Smooth muscle cell (in vitro differentiated cells): ENCODE data around the gene TNFRSF11A. TPM values are rescaled to one million over a fixed set of nuclear protein-coding genes. Genes with fewer than 3 reads are reported as not detected.

Experiments
- DNase-seq: peaks from one replicate; lab custom pipeline; 2025; ENCODE audit not compliant: unreplicated experiment; lab: John Stamatoyannopoulos, UW
- H2AFZ ChIP-seq: fragments of 200-600 bp; sonication (generic); 2 replicates; pipeline ENCODE4 v1.6.0; 2016; ENCODE audit warnings: antibody characterized with exemption, low read depth, mild to moderate bottlenecking
- H3F3A ChIP-seq: fragments of 200-600 bp; sonication (generic); 2 replicates; pipeline ENCODE4 v1.6.0; 2017; ENCODE audit warnings: antibody characterized with exemption, low read depth
- H3K27ac ChIP-seq: fragments of 200-600 bp; sonication (generic); 2 replicates; pipeline ENCODE4 v1.5.1; 2016; ENCODE audit warnings: low read depth, mild to moderate bottlenecking
- H3K27me3 ChIP-seq: fragments of 200-600 bp; sonication (generic); 2 replicates; pipeline ENCODE4 v1.6.1; 2016; ENCODE audit warnings: low read depth, mild to moderate bottlenecking
- H3K36me3 ChIP-seq: fragments of 200-600 bp; sonication (generic); 2 replicates; pipeline ENCODE4 v1.5.1; 2016; ENCODE audit warnings: low read depth
- H3K4me1 ChIP-seq: fragments of 200-600 bp; sonication (generic); 2 replicates; pipeline ENCODE4 v1.5.1; 2016; ENCODE audit warnings: low read depth
- H3K4me2 ChIP-seq: fragments of 200-600 bp; sonication (generic); 2 replicates; pipeline ENCODE4 v1.6.0; 2016; ENCODE audit warnings: mild to moderate bottlenecking
- H3K4me3 ChIP-seq: fragments of 200-600 bp; sonication (generic); 2 replicates; pipeline ENCODE4 v1.5.1; 2016; ENCODE audit warnings: mild to moderate bottlenecking
- H3K79me2 ChIP-seq: fragments of 200-600 bp; sonication (generic); 2 replicates; pipeline ENCODE4 v1.6.0; 2016; ENCODE audit warnings: low read depth, mild to moderate bottlenecking
- H3K9ac ChIP-seq: fragments of 200-600 bp; sonication (generic); 2 replicates; pipeline ENCODE4 v1.6.0; 2016; ENCODE audit warnings: low read depth
- H3K9me3 ChIP-seq: fragments of 200-600 bp; sonication (generic); replicated peaks from 2 replicates; pipeline ENCODE4 v1.5.1; 2016; ENCODE audit warnings: low read depth
- H4K20me1 ChIP-seq: fragments of 200-600 bp; sonication (generic); 2 replicates; pipeline ENCODE4 v1.6.0; 2016; ENCODE audit warnings: low read depth
- CTCF ChIP-seq: fragments of 200-600 bp; sonication (generic); IDR thresholded peaks from 2 replicates; pipeline ENCODE4 v1.5.1; 2017; ENCODE audit warnings: borderline replicate concordance, mild to moderate bottlenecking, antibody characterized with exemption; ENCODE audit not compliant: insufficient read depth, poor library complexity, severe bottlenecking
- WGBS: methylation state at CpG from one replicate; pipeline ENCODE4 v1.1.7; 2016; ENCODE audit warnings: low lambda C conversion rate; 5-methylcytosine and 5-hydroxymethylcytosine counted together
- polyA plus RNA-seq: library from polyadenylated mRNA; unstranded; fragments of >200 nt; fragmentation: Nextera tagmentation; extraction: Ambion mirVana; gene quantifications from 2 replicates; pipeline ENCODE4 v1.2.1, GENCODE V29; 2016
- total RNA-seq: library from RNA; depleted of rRNA; stranded (reverse); fragments of >200 nt; gene quantifications from 2 replicates; pipeline ENCODE4 v1.2.3, GENCODE V29; 2014

TNFRSF11A gene
- total and polyA plus RNA-seq, 2 experiments from 2014 or later = under 0.01 TPM; not detected in 1

- Histone ChIP-seq H3K9me3 (no peaks in the 10 kb centered on the region), H3K27ac (no peak overlapping the region), H3K36me3 (no peaks in the 10 kb centered on the region), H2AFZ (no peak overlapping the region), H3K4me3 (no peak overlapping the region), H3K9ac (no peak overlapping the region), H4K20me1 (no peaks in the 10 kb centered on the region), H3K79me2 (no peaks in the 10 kb centered on the region), H3K4me1 (no peaks in the 10 kb centered on the region), H3K27me3 (peaks cover 71% of the 10 kb centered on the region), H3F3A (no peaks in the 10 kb centered on the region), H3K4me2 (no peak overlapping the region)
- TF ChIP-seq CTCF = no peak
- 91% methylated on average over 5 of the region's 5 CpGs for WGBS
- no peak for DNase-seq
Measured at GRCh38 chr18:62372156-62372555, 47.0 kb downstream of the TNFRSF11A start.

GRCh38 chr18:62372882-62373281 lies 47.8 kb downstream of the TNFRSF11A start:
- H3F3A ChIP-seq = no peaks in the 10 kb centered on the region
- H3K36me3 ChIP-seq = no peaks in the 10 kb centered on the region
- WGBS = 95% methylated on average over 4 of the region's 4 CpGs
- H2AFZ ChIP-seq = no peak overlapping the region
- H3K9ac ChIP-seq = no peak overlapping the region
- peaks cover 74% of the 10 kb centered on the region for H3K27me3 ChIP-seq
- no peak for DNase-seq
- H3K4me3 ChIP-seq = no peak overlapping the region
- H3K4me1 ChIP-seq = no peaks in the 10 kb centered on the region
- H3K79me2 ChIP-seq = no peaks in the 10 kb centered on the region
- no peaks in the 10 kb centered on the region for H3K9me3 ChIP-seq
- H3K27ac ChIP-seq = no peak overlapping the region
- no peaks in the 10 kb centered on the region for H4K20me1 ChIP-seq
- TF ChIP-seq CTCF = no peak
- no peak overlapping the region for H3K4me2 ChIP-seq

GRCh38 chr18:62374410-62374965 lies 49.4 kb downstream of the TNFRSF11A start:
- no peak for DNase-seq
- Histone ChIP-seq H2AFZ (no peak overlapping the region), H3K4me1 (no peaks in the 10 kb centered on the region), H3K27ac (no peak overlapping the region), H3F3A (no peaks in the 10 kb centered on the region), H3K4me3 (no peak overlapping the region), H3K27me3 (peaks cover 74% of the 10 kb centered on the region), H3K36me3 (no peaks in the 10 kb centered on the region), H4K20me1 (no peaks in the 10 kb centered on the region), H3K9me3 (no peaks in the 10 kb centered on the region), H3K4me2 (no peak overlapping the region), H3K9ac (no peak overlapping the region), H3K79me2 (no peaks in the 10 kb centered on the region)
- WGBS = 39% methylated on average over 1 of the region's 1 CpG
- TF ChIP-seq CTCF = no peak

GRCh38 chr18:62377131-62377807 lies 52.2 kb downstream of the TNFRSF11A start:
- H3K9me3 ChIP-seq = no peaks in the 10 kb centered on the region
- no peaks in the 10 kb centered on the region for H3K4me1 ChIP-seq
- no peak overlapping the region for H3K27ac ChIP-seq
- 91% methylated on average over 7 of the region's 7 CpGs for WGBS
- H3K4me3 ChIP-seq = no peak overlapping the region
- no peaks in the 10 kb centered on the region for H4K20me1 ChIP-seq
- H3F3A ChIP-seq = no peaks in the 10 kb centered on the region
- no peaks in the 10 kb centered on the region for H3K79me2 ChIP-seq
- H3K9ac ChIP-seq = no peak overlapping the region
- no peak overlapping the region for H3K4me2 ChIP-seq
- no peak overlapping the region for H2AFZ ChIP-seq
- no peaks in the 10 kb centered on the region for H3K36me3 ChIP-seq
- peaks cover 69% of the 10 kb centered on the region for H3K27me3 ChIP-seq
- TF ChIP-seq CTCF = no peak
- DNase-seq = no peak
